ENCODE measurements around the gene CRLF2. TPM values are rescaled to one million over a fixed set of nuclear protein-coding genes. Genes with fewer than 3 reads are reported as not detected.
"Not testable (repeated sequence)": the region's sequence is repeated elsewhere in the genome, so short reads cannot be mapped to it uniquely, and the experiment has no call there.

CRLF2 gene
- total RNA-seq, 1 donor from 2014 or later: not detected

GRCh38 chrX:1167466-1167865 lies 45.0 kb downstream of the CRLF2 start:
- DNase-seq: no peak

- no peak for DNase-seq
Measured at GRCh38 chrX:1165535-1166196, 46.8 kb downstream of the CRLF2 start.

GRCh38 chrX:1164322-1165288 lies 47.8 kb downstream of the CRLF2 start:
- DNase-seq: no peak

GRCh38 chrX:1163231-1163630 lies 49.2 kb downstream of the CRLF2 start:
- DNase-seq: no peak

- no peak for DNase-seq
Measured at GRCh38 chrX:1162119-1162916, 50.1 kb downstream of the CRLF2 start.

GRCh38 chrX:1159548-1159947 lies 52.9 kb downstream of the CRLF2 start:
- DNase-seq: no peak

GRCh38 chrX:1156681-1157455 lies 55.6 kb downstream of the CRLF2 start:
- not testable (repeated sequence) for DNase-seq

GRCh38 chrX:1153940-1154339 lies 58.5 kb downstream of the CRLF2 start:
- no peak for DNase-seq

- DNase-seq: no peak
Measured at GRCh38 chrX:1152090-1152489, 60.4 kb downstream of the CRLF2 start.

- no peak for DNase-seq
Measured at GRCh38 chrX:1151378-1152077, 60.9 kb downstream of the CRLF2 start.

- no peak for DNase-seq
Measured at GRCh38 chrX:1150569-1151347, 61.7 kb downstream of the CRLF2 start.

GRCh38 chrX:1147611-1148515 lies 64.6 kb downstream of the CRLF2 start:
- no peak for DNase-seq

- no peak for DNase-seq
Measured at GRCh38 chrX:1144293-1144692, 68.2 kb downstream of the CRLF2 start.

Other genes starting within 250 kb of the CRLF2 start
- gene CSF2RA, start 56.2 kb upstream of the CRLF2 start, total RNA-seq: 10.5 TPM
- gene IL3RA, start 124.1 kb upstream of the CRLF2 start, total RNA-seq: 0.94 TPM
- 126 TPM for gene SLC25A6, start 179.5 kb upstream of the CRLF2 start, total RNA-seq
- 11.1 TPM for gene ASMTL, start 240.3 kb upstream of the CRLF2 start, total RNA-seq